WTC11 (cell line): ENCODE results near the gene GIPC2. TPM values are rescaled to one million over a fixed set of nuclear protein-coding genes. Genes with fewer than 3 reads are reported as not detected.

Source experiments
- ATAC-seq: fragments of 200-7000 bp; cut with Tn5 transposase; 2 replicates; pipeline ENCODE4 v1.10.0; 2021; ENCODE audit warnings: mild to moderate bottlenecking, moderate library complexity
- CTCF ChIA-PET: fragments of 300-600 bp; sonication (Branson Sonifier 250); formaldehyde crosslinking; loops from one replicate; lab custom pipeline; 2021; ENCODE audit warnings: antibody characterized with exemption; lab: Charles Lee
- POLR2A ChIA-PET: fragments of 350-600 bp; sonication (Branson Sonifier 250); formaldehyde crosslinking; loops from one replicate; lab custom pipeline; 2021; ENCODE audit warnings: antibody characterized with exemption; lab: Charles Lee
- DNase-seq: peaks from one replicate; pipeline ENCODE4 v3.0.0; 2021; ENCODE audit warnings: low spot score
- H3K27ac Mint-ChIP-seq: 2 replicates; pipeline ENCODE4 v1.8.0; 2021; ENCODE audit warnings: mixed read lengths
- H3K27me3 Mint-ChIP-seq: 2 replicates; pipeline ENCODE4 v1.8.0; 2021; ENCODE audit warnings: low read depth, mild to moderate bottlenecking, moderate library complexity, mixed read lengths
- H3K36me3 Mint-ChIP-seq: 2 replicates; pipeline ENCODE4 v1.8.0; 2021; ENCODE audit warnings: mixed read lengths
- H3K4me1 Mint-ChIP-seq: 2 replicates; pipeline ENCODE4 v1.8.0; 2022; ENCODE audit warnings: mixed read lengths
- H3K4me3 Mint-ChIP-seq: 2 replicates; pipeline ENCODE4 v1.8.0; 2021; ENCODE audit warnings: mild to moderate bottlenecking, moderate library complexity, mixed read lengths
- H3K9me3 Mint-ChIP-seq: 2 replicates; pipeline ENCODE4 v1.8.0; 2021; ENCODE audit warnings: mixed read lengths
- ATF1 ChIP-seq: sonication (generic); formaldehyde crosslinking; IDR thresholded peaks from 2 replicates; pipeline ENCODE4 v1.8.1; 2023; ENCODE audit warnings: mild to moderate bottlenecking, moderate library complexity, missing genetic modification reagents
- CBFB ChIP-seq: sonication (generic); formaldehyde crosslinking; IDR thresholded peaks from 2 replicates; pipeline ENCODE4 v1.8.1; 2022; ENCODE audit warnings: mild to moderate bottlenecking, low read depth, missing genetic modification reagents
- CREB1 ChIP-seq: sonication (generic); formaldehyde crosslinking; IDR thresholded peaks from 2 replicates; pipeline ENCODE4 v1.8.0; 2023; ENCODE audit warnings: mild to moderate bottlenecking, missing genetic modification reagents
- E2F1 ChIP-seq: sonication (generic); formaldehyde crosslinking; IDR thresholded peaks from 2 replicates; pipeline ENCODE4 v1.8.0; 2022; ENCODE audit warnings: mild to moderate bottlenecking, missing genetic modification reagents
- E2F5 ChIP-seq: sonication (generic); formaldehyde crosslinking; IDR thresholded peaks from 2 replicates; pipeline ENCODE4 v1.8.1; 2022; ENCODE audit warnings: mild to moderate bottlenecking, moderate library complexity, missing genetic modification reagents
- EMX1 ChIP-seq: fragments of 250-450 bp; sonication (Bioruptor Pico); IDR thresholded peaks from 2 replicates; pipeline ENCODE4 v1.8.0; 2021; ENCODE audit warnings: mild to moderate bottlenecking
- FOXJ3 ChIP-seq: sonication (generic); formaldehyde crosslinking; IDR thresholded peaks from 2 replicates; pipeline ENCODE4 v1.9.0; 2021; ENCODE audit warnings: missing genetic modification reagents, mild to moderate bottlenecking, borderline replicate concordance
- FOXK1 ChIP-seq: sonication (generic); formaldehyde crosslinking; IDR thresholded peaks from 2 replicates; pipeline ENCODE4 v1.8.0; 2022; ENCODE audit warnings: mild to moderate bottlenecking, moderate library complexity, missing genetic modification reagents
- GTF2I ChIP-seq: fragments of 250-450 bp; sonication (Bioruptor Pico); conservative IDR thresholded peaks from 2 replicates; pipeline ENCODE4 v1.4.0; 2021; ENCODE audit warnings: mild to moderate bottlenecking
- HMGXB4 ChIP-seq: sonication (generic); formaldehyde crosslinking; IDR thresholded peaks from 2 replicates; pipeline ENCODE4 v1.8.1; 2023; ENCODE audit warnings: mild to moderate bottlenecking, moderate library complexity, missing genetic modification reagents
- IRF2 ChIP-seq: sonication (generic); formaldehyde crosslinking; IDR thresholded peaks from 2 replicates; pipeline ENCODE4 v1.8.0; 2022; ENCODE audit warnings: low read depth, missing genetic modification reagents, borderline replicate concordance
- JAZF1 ChIP-seq: fragments of 250-450 bp; sonication (Bioruptor Pico); IDR thresholded peaks from 2 replicates; pipeline ENCODE4 v1.9.0; 2021; ENCODE audit warnings: moderate library complexity, mild to moderate bottlenecking, inconsistent platforms
- MAX ChIP-seq: sonication (generic); formaldehyde crosslinking; IDR thresholded peaks from 2 replicates; pipeline ENCODE4 v1.8.0; 2022; ENCODE audit warnings: mild to moderate bottlenecking, missing genetic modification reagents
- MYBL2 ChIP-seq: sonication (generic); formaldehyde crosslinking; IDR thresholded peaks from 2 replicates; pipeline ENCODE4 v1.8.1; 2023; ENCODE audit warnings: mild to moderate bottlenecking, moderate library complexity, missing genetic modification reagents
- PREB ChIP-seq: sonication (generic); formaldehyde crosslinking; IDR thresholded peaks from 2 replicates; pipeline ENCODE4 v1.8.1; 2022; ENCODE audit warnings: mild to moderate bottlenecking, missing genetic modification reagents, moderate library complexity, borderline replicate concordance
- PRRX2 ChIP-seq: fragments of 250-450 bp; sonication (Bioruptor Pico); IDR thresholded peaks from 2 replicates; pipeline ENCODE4 v1.8.0; 2021; ENCODE audit warnings: mild to moderate bottlenecking
- SMAD4 ChIP-seq: sonication (generic); formaldehyde crosslinking; IDR thresholded peaks from 2 replicates; pipeline ENCODE4 v1.8.0; 2022; ENCODE audit warnings: mild to moderate bottlenecking, missing genetic modification reagents
- SOX15 ChIP-seq: fragments of 250-450 bp; sonication (Bioruptor Pico); IDR thresholded peaks from 2 replicates; pipeline ENCODE4 v1.9.0; 2021; ENCODE audit warnings: mild to moderate bottlenecking
- SP1 ChIP-seq: sonication (generic); formaldehyde crosslinking; conservative IDR thresholded peaks from 2 replicates; pipeline ENCODE4 v1.8.1; 2022; ENCODE audit warnings: missing genetic modification reagents
- TEAD1 ChIP-seq: sonication (generic); formaldehyde crosslinking; IDR thresholded peaks from 2 replicates; pipeline ENCODE4 v1.8.0; 2022; ENCODE audit warnings: mild to moderate bottlenecking, missing genetic modification reagents
- USF1 ChIP-seq: sonication (generic); formaldehyde crosslinking; IDR thresholded peaks from 2 replicates; pipeline ENCODE4 v1.8.0; 2022; ENCODE audit warnings: mild to moderate bottlenecking, missing genetic modification reagents
- USF2 ChIP-seq: sonication (generic); formaldehyde crosslinking; IDR thresholded peaks from 2 replicates; pipeline ENCODE4 v1.8.1; 2023; ENCODE audit warnings: mild to moderate bottlenecking, missing genetic modification reagents, moderate library complexity
- ZBTB21 ChIP-seq: sonication (generic); formaldehyde crosslinking; IDR thresholded peaks from 2 replicates; pipeline ENCODE4 v1.8.1; 2023; ENCODE audit warnings: mild to moderate bottlenecking, missing genetic modification reagents, borderline replicate concordance
- ZBTB43 ChIP-seq: sonication (generic); formaldehyde crosslinking; IDR thresholded peaks from 2 replicates; pipeline ENCODE4 v1.8.1; 2023; ENCODE audit warnings: mild to moderate bottlenecking, missing genetic modification reagents
- ZMAT4 ChIP-seq: fragments of 250-450 bp; sonication (Bioruptor Pico); IDR thresholded peaks from 2 replicates; pipeline ENCODE4 v1.9.0; 2021; ENCODE audit warnings: mild to moderate bottlenecking
- ZNF512 ChIP-seq: sonication (generic); formaldehyde crosslinking; IDR thresholded peaks from 2 replicates; pipeline ENCODE4 v1.8.1; 2022; ENCODE audit warnings: missing genetic modification reagents, borderline replicate concordance
- ZSCAN18 ChIP-seq: fragments of 250-450 bp; sonication (Bioruptor Pico); IDR thresholded peaks from 2 replicates; pipeline ENCODE4 v2.1.2; 2022; ENCODE audit warnings: mild to moderate bottlenecking, moderate library complexity
- total RNA-seq: library from RNA; stranded (reverse); gene quantifications from 3 replicates; pipeline ENCODE4 v1.2.3, GENCODE V29; 2021

Gene GIPC2
- total RNA-seq, 1 experiment from 2014 or later: 0.83 TPM

- POLR2A ChIA-PET: no interaction called here
- Mint-ChIP-seq H3K9me3 (peaks cover 14% of the 10 kb centered on the region), H3K27ac (no peak overlapping the region), H3K4me3 (no peak overlapping the region), H3K36me3 (peaks cover 6% of the 10 kb centered on the region), H3K27me3 (no peaks in the 10 kb centered on the region; the same call in 1 of the 2 replicates), H3K4me1 (peaks cover 14% of the 10 kb centered on the region)
- peak; percentile 99 for ATAC-seq
- TF ChIP-seq SOX15 (CRISPR knock-in tag) (no peak), GTF2I (CRISPR knock-in tag) (no peak), CREB1 (CRISPR knock-in tag) (no peak), PRRX2 (CRISPR knock-in tag) (no peak), MYBL2 (CRISPR knock-in tag) (no peak), IRF2 (no peak), SP1 (CRISPR knock-in tag) (0 out of 2 replicates have a peak, but pooled peaks have one; percentile 32), ATF1 (CRISPR knock-in tag) (no peak), SMAD4 (CRISPR knock-in tag) (no peak), USF2 (CRISPR knock-in tag) (no peak), FOXJ3 (CRISPR knock-in tag) (no peak), PREB (CRISPR knock-in tag) (no peak), HMGXB4 (CRISPR knock-in tag) (no peak), ZBTB21 (0 out of 2 replicates have a peak, but pooled peaks have one; percentile 27), CBFB (CRISPR knock-in tag) (no peak), JAZF1 (CRISPR knock-in tag) (no peak), E2F5 (CRISPR knock-in tag) (no peak), EMX1 (CRISPR knock-in tag) (no peak), USF1 (CRISPR knock-in tag) (no peak), ZMAT4 (CRISPR knock-in tag) (no peak), ZBTB43 (CRISPR knock-in tag) (no peak), E2F1 (no peak), TEAD1 (0 out of 2 replicates have a peak, but pooled peaks have one; percentile 63), ZSCAN18 (CRISPR knock-in tag) (peak; percentile 36; the same call in 1 of the 2 replicates), FOXK1 (CRISPR knock-in tag) (0 out of 2 replicates have a peak, but pooled peaks have one; percentile 31), ZNF512 (no peak), MAX (CRISPR knock-in tag) (peak; percentile 76)
- DNase-seq: peak; percentile 15
- CTCF ChIA-PET: interaction anchor here (0.7 to 1.0 kb wide), 3 partner anchors 24 to 453 kb away, joined by 3 to 4 read pairs (median 3); no protein-coding TSS in a partner anchor
Measured at GRCh38 chr1:78155121-78155520, 109.4 kb downstream of the GIPC2 start.
